Forelimb muscle (tissue), 1 donor: Measurements from ENCODE around the gene FAM3B. TPM values are rescaled to one million over a fixed set of nuclear protein-coding genes. Genes with fewer than 3 reads are reported as not detected.
"Not testable (repeated sequence)": the region's sequence is repeated elsewhere in the genome, so short reads cannot be mapped to it uniquely, and the experiment has no call there.

Experiments
- DNase-seq: peaks from one replicate; pipeline ENCODE4 v3.0.0-alpha.2; 2013; ENCODE audit warnings: low read depth
- polyA plus RNA-seq: library from polyadenylated mRNA; unstranded; fragments of 120-200 nt; gene quantifications from one replicate; pipeline ENCODE4 v1.2.1, GENCODE V29; 2013; ENCODE audit not compliant: insufficient read length

The FAM3B gene
- polyA plus RNA-seq, 1 donor = 0.18 TPM

GRCh38 chr21:41349619-41350390 lies 33.2 kb downstream of the FAM3B start:
- DNase-seq = no peak

GRCh38 chr21:41350436-41351155 lies 34.0 kb downstream of the FAM3B start:
- no peak for DNase-seq

- no peak for DNase-seq
Observed at GRCh38 chr21:41357546-41357945, 40.9 kb downstream of the FAM3B start.

GRCh38 chr21:41358193-41359166 lies 41.9 kb downstream of the FAM3B start:
- no peak for DNase-seq

GRCh38 chr21:41359286-41359685 lies 42.7 kb downstream of the FAM3B start:
- DNase-seq = no peak

- DNase-seq = not testable (repeated sequence)
Observed at GRCh38 chr21:41359754-41360071, 43.1 kb downstream of the FAM3B start.

GRCh38 chr21:41360072-41360821 lies 43.6 kb downstream of the FAM3B start:
- no peak for DNase-seq

- DNase-seq = no peak
Observed at GRCh38 chr21:41361053-41361785, 44.6 kb downstream of the FAM3B start.

GRCh38 chr21:41361786-41362604 lies 45.4 kb downstream of the FAM3B start, which contains the start of gene MX2:
TSS of gene MX2 (plus strand) at chr21:41362027. CDS start at chr21:41376907, 14,880 bp downstream.
- DNase-seq = no peak

- no peak for DNase-seq
Observed at GRCh38 chr21:41362605-41363369, 46.2 kb downstream of the FAM3B start.

GRCh38 chr21:41363370-41364270 lies 47.0 kb downstream of the FAM3B start:
- no peak for DNase-seq

GRCh38 chr21:41364308-41364707 lies 47.7 kb downstream of the FAM3B start:
- no peak for DNase-seq

- DNase-seq = no peak
Observed at GRCh38 chr21:41365377-41366107, 48.9 kb downstream of the FAM3B start.

GRCh38 chr21:41366522-41367151 lies 50.0 kb downstream of the FAM3B start:
- no peak for DNase-seq

GRCh38 chr21:41367301-41367944 lies 50.8 kb downstream of the FAM3B start:
- DNase-seq = no peak
